ENCODE data around the gene TMEM26. TPM values are rescaled to one million over a fixed set of nuclear protein-coding genes. Genes with fewer than 3 reads are reported as not detected.

The TMEM26 gene
- total RNA-seq, 1 experiment from 2014 or later: not detected

GRCh38 chr10:61477451-61477850 lies 24.3 kb upstream of the TMEM26 start:
- POLR2A ChIA-PET (ENCODE audit: unreplicated experiment): no interaction called here
- no peaks in the 10 kb centered on the region for H3K36me3 ChIP-seq (ENCODE audit: low read depth)
- no peaks in the 10 kb centered on the region for H3F3A ChIP-seq (ENCODE audit: insufficient read depth, low read depth)

DNA sequence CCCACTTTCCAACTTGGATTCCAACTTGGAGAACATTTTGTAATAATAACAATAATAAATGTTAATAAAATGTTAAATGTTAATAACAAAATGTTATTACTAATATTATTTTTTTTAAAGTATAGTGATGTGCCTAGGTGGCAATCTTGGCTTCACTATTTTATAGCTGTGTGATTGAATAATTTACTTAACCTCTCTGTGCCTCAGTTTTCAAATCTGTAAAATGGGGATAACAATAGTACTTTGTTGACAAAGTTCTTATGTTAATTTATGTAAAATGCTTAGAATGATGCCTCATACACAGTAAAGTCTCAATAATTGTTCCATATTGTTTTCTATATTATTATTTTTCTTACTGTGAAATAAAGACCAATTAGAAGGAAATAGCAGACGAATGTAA lies 23.3 kb upstream of the TMEM26 start:
- POLR2A ChIA-PET (ENCODE audit: unreplicated experiment): no interaction called here
- Histone ChIP-seq H3K4me2 (no peak overlapping the region), H3K27me3 (ENCODE audit: insufficient read depth, low read depth) (no peaks in the 10 kb centered on the region), H2AFZ (no peak overlapping the region), H3K36me3 (ENCODE audit: low read depth) (no peaks in the 10 kb centered on the region), H3K9me3 (ENCODE audit: insufficient read depth, low read depth) (no peaks in the 10 kb centered on the region), H3K9me2 (ENCODE audit: insufficient read depth) (no peaks in the 10 kb centered on the region), H3K4me3 (no peak overlapping the region), H3K27ac (no peak overlapping the region), H3K4me1 (replicated peaks; ENCODE audit: insufficient read depth) (no peaks in the 10 kb centered on the region), H4K20me1 (ENCODE audit: insufficient read depth) (no peaks in the 10 kb centered on the region), H3K79me2 (ENCODE audit: low read depth) (no peaks in the 10 kb centered on the region), H3F3A (ENCODE audit: insufficient read depth, low read depth) (no peaks in the 10 kb centered on the region)
- intact Hi-C loops (cut with micrococcal nuclease; ENCODE audit: unreplicated experiment): no loop called here
- TF ChIP-seq EZH2 (IDR thresholded peaks at IDR 0.05; ENCODE audit: low read depth): no peak
- TF ChIP-seq, protein P1, sequence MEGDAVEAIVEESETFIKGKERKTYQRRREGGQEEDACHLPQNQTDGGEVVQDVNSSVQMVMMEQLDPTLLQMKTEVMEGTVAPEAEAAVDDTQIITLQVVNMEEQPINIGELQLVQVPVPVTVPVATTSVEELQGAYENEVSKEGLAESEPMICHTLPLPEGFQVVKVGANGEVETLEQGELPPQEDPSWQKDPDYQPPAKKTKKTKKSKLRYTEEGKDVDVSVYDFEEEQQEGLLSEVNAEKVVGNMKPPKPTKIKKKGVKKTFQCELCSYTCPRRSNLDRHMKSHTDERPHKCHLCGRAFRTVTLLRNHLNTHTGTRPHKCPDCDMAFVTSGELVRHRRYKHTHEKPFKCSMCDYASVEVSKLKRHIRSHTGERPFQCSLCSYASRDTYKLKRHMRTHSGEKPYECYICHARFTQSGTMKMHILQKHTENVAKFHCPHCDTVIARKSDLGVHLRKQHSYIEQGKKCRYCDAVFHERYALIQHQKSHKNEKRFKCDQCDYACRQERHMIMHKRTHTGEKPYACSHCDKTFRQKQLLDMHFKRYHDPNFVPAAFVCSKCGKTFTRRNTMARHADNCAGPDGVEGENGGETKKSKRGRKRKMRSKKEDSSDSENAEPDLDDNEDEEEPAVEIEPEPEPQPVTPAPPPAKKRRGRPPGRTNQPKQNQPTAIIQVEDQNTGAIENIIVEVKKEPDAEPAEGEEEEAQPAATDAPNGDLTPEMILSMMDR (conservative IDR thresholded peaks at IDR 0.05): no peak
- CTCF ChIA-PET: no interaction called here
- no peak for DNase-seq
- no TSS peak for BruUV-seq (replicated peaks)

More at GRCh38 chr10:61477451-61477850, 24.3 kb upstream of the TMEM26 start:
- H2AFZ ChIP-seq: no peak overlapping the region
- no peaks in the 10 kb centered on the region for H3K27me3 ChIP-seq (ENCODE audit: insufficient read depth, low read depth)
- H3K4me1 ChIP-seq (replicated peaks; ENCODE audit: insufficient read depth): no peaks in the 10 kb centered on the region
- H3K9me3 ChIP-seq (ENCODE audit: insufficient read depth, low read depth): no peaks in the 10 kb centered on the region
- H4K20me1 ChIP-seq (ENCODE audit: insufficient read depth): no peaks in the 10 kb centered on the region
- H3K79me2 ChIP-seq (ENCODE audit: low read depth): no peaks in the 10 kb centered on the region
- no peak overlapping the region for H3K27ac ChIP-seq
- intact Hi-C loops (cut with micrococcal nuclease; ENCODE audit: unreplicated experiment): loop anchor here (1.0 kb wide), 1 partner anchor 29 kb away; no protein-coding TSS in a partner anchor
- CTCF ChIA-PET: no interaction called here
- no peak for DNase-seq
- BruUV-seq (replicated peaks): no TSS peak
- H3K4me2 ChIP-seq: no peak overlapping the region
- H3K4me3 ChIP-seq: no peak overlapping the region
- no peaks in the 10 kb centered on the region for H3K9me2 ChIP-seq (ENCODE audit: insufficient read depth)
- TF ChIP-seq, protein P1 (conservative IDR thresholded peaks at IDR 0.05): no peak
- TF ChIP-seq EZH2 (IDR thresholded peaks at IDR 0.05; ENCODE audit: low read depth): no peak

DNA sequence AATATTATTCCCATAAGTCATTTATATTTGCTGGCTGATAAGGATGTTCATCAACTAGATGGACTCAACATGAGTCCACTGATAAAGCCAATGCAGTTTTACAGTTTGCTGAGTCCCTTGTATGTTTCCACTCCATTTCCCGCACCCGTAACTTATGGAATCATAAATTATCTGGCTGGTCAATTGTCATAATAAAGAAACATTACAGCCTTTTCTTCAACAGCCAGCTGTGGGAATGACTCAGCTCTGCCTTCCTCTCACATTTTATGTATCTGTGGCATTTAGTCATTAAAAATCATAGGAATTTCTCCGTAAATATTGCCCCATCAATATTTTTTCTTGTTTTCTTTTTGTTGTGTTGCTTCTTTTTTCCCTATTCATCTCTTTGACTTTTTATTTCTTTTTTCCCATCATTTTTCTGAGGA lies 22.3 kb upstream of the TMEM26 start:
- H3K36me3 ChIP-seq (ENCODE audit: low read depth): no peaks in the 10 kb centered on the region
- no peak overlapping the region for H3K4me3 ChIP-seq
- no peaks in the 10 kb centered on the region for H3F3A ChIP-seq (ENCODE audit: insufficient read depth, low read depth)
- intact Hi-C loops (cut with micrococcal nuclease; ENCODE audit: unreplicated experiment): no loop called here
- H3K4me2 ChIP-seq: no peak overlapping the region
- H3K4me1 ChIP-seq (replicated peaks; ENCODE audit: insufficient read depth): no peaks in the 10 kb centered on the region
- POLR2A ChIA-PET (ENCODE audit: unreplicated experiment): no interaction called here
- TF ChIP-seq EZH2 (IDR thresholded peaks at IDR 0.05; ENCODE audit: low read depth): no peak
- TF ChIP-seq, protein P1 (conservative IDR thresholded peaks at IDR 0.05): no peak
- H3K27ac ChIP-seq: no peak overlapping the region
- H3K9me2 ChIP-seq (ENCODE audit: insufficient read depth): no peaks in the 10 kb centered on the region
- CTCF ChIA-PET: no interaction called here
- no peak overlapping the region for H2AFZ ChIP-seq
- no peak for DNase-seq
- no peaks in the 10 kb centered on the region for H3K79me2 ChIP-seq (ENCODE audit: low read depth)
- no peaks in the 10 kb centered on the region for H4K20me1 ChIP-seq (ENCODE audit: insufficient read depth)
- no TSS peak for BruUV-seq (replicated peaks)
- no peaks in the 10 kb centered on the region for H3K9me3 ChIP-seq (ENCODE audit: insufficient read depth, low read depth)
- H3K27me3 ChIP-seq (ENCODE audit: insufficient read depth, low read depth): no peaks in the 10 kb centered on the region

Data from PC-9 (cell line).